BJ (cell line): ENCODE results near the gene RSPH4A. TPM values are rescaled to one million over a fixed set of nuclear protein-coding genes. Genes with fewer than 3 reads are reported as not detected.
"Not testable (repeated sequence)": the region's sequence is repeated elsewhere in the genome, so short reads cannot be mapped to it uniquely, and the experiment has no call there.

Experiments
- CTCF ChIA-PET: fragments of 350-600 bp; formaldehyde crosslinking; extraction: SDS; loops from one replicate; lab custom pipeline; 2021; ENCODE audit warnings: antibody characterized with exemption, inconsistent platforms; lab: Yijun Ruan, JAX
- POLR2A ChIA-PET: fragments of 300-600 bp; sonication (Branson Sonifier 250); formaldehyde crosslinking; extraction: SDS; loops from one replicate; lab custom pipeline; 2021; ENCODE audit warnings: antibody characterized with exemption; lab: Charles Lee
- DNase-seq: peaks from one replicate; pipeline ENCODE4 v3.0.0-alpha.2; 2011; ENCODE audit warnings: low read depth
- H3K27me3 ChIP-seq: 2 replicates; pipeline ENCODE4 v1.6.0; 2011; ENCODE audit warnings: low read length; ENCODE audit not compliant: control insufficient read depth, insufficient read depth
- H3K36me3 ChIP-seq: 2 replicates; pipeline ENCODE4 v1.5.1; 2011; ENCODE audit warnings: low read length; ENCODE audit not compliant: control insufficient read depth, insufficient read depth
- H3K4me3 ChIP-seq: 2 replicates; pipeline ENCODE4 v1.5.1; 2011; ENCODE audit warnings: low read depth, mild to moderate bottlenecking, control low read depth, low read length
- polyA plus RNA-seq: library from polyadenylated mRNA; depleted of rRNA; stranded (reverse); fragments of >200 nt; gene quantifications from 2 replicates; pipeline ENCODE4 v1.2.3, GENCODE V29; 2011
- TF ChIP-seq, protein P1 (sequence below): IDR thresholded peaks from 2 replicates; pipeline ENCODE4 v1.5.1; 2011; ENCODE audit warnings: low read depth, mild to moderate bottlenecking, control low read depth, inconsistent platforms, low read length, moderate library complexity; ENCODE audit not compliant: insufficient read depth

Gene RSPH4A
- polyA plus RNA-seq, 1 experiment: 0.09 TPM

DNA sequence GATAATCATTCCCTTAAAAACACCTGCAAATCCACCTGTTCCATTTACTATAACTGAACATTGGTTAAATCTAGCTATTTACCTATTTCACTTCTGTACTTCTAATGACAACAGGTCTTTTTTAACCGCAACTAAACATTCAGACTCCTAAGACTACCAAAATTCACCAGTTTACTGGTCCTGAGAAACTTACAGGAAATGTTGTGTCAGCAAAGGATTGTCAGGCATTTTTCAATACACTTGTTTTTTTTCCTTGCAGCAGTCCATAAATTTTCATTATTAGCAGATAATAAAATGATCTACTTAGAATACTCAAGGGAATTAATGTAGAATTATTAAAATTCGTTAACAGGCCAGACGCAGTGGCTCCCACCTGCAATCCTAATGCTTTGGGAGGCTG lies 47.0 kb downstream of the RSPH4A start:
- ChIA-PET POLR2A (no interaction called here), CTCF (no interaction called here)
- no peak for DNase-seq
- no peaks in the 10 kb centered on the region for H3K27me3 ChIP-seq
- H3K36me3 ChIP-seq: no peaks in the 10 kb centered on the region
- TF ChIP-seq, protein P1, sequence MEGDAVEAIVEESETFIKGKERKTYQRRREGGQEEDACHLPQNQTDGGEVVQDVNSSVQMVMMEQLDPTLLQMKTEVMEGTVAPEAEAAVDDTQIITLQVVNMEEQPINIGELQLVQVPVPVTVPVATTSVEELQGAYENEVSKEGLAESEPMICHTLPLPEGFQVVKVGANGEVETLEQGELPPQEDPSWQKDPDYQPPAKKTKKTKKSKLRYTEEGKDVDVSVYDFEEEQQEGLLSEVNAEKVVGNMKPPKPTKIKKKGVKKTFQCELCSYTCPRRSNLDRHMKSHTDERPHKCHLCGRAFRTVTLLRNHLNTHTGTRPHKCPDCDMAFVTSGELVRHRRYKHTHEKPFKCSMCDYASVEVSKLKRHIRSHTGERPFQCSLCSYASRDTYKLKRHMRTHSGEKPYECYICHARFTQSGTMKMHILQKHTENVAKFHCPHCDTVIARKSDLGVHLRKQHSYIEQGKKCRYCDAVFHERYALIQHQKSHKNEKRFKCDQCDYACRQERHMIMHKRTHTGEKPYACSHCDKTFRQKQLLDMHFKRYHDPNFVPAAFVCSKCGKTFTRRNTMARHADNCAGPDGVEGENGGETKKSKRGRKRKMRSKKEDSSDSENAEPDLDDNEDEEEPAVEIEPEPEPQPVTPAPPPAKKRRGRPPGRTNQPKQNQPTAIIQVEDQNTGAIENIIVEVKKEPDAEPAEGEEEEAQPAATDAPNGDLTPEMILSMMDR: no peak
- H3K4me3 ChIP-seq: no peak overlapping the region

DNA sequence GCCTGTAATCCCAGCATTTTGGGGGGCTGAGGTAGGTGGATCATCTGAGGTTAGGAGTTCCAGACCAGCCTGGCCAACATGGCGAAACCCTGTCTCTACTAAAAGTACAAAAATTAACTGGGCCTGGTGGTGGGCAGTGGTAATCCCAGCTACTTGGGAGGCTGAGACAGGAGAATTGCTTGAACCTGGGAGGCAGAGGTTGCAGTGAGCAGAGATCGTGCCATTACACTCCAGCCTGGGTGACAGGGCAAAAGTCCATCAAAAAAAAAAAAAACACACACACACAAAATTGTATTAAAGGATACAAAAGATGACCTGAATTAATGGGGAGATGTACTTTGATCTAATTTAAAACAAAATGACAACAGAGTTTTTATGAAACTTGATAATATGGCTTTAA lies 47.9 kb downstream of the RSPH4A start:
- H3K36me3 ChIP-seq, POLR2A ChIA-PET, H3K27me3 ChIP-seq, H3K4me3 ChIP-seq, DNase-seq, CTCF ChIA-PET: not testable (repeated sequence)

DNA sequence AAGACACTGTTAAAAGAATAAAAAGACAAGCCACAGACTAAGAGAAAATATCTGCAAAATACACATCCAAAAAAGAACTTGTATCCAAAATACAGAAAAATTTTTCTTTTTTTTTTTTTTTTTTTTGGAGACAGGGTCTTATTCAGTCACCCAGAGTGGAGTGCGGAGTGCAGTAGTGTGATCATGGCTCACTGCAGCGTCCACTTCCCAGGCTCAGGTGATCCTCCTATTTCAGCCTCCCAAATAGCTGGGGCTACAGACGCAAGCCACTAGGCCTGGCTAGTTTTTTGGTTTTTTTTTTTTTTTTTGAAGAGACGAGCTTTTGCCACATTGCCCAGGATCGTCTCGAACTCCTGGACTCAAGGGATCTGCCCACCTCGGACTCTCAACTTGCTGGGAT lies 49.2 kb downstream of the RSPH4A start:
- TF ChIP-seq, protein P1: no peak
- no peak overlapping the region for H3K4me3 ChIP-seq
- CTCF ChIA-PET: no interaction called here
- H3K36me3 ChIP-seq: no peaks in the 10 kb centered on the region
- POLR2A ChIA-PET: no interaction called here
- no peak for DNase-seq
- no peaks in the 10 kb centered on the region for H3K27me3 ChIP-seq

DNA sequence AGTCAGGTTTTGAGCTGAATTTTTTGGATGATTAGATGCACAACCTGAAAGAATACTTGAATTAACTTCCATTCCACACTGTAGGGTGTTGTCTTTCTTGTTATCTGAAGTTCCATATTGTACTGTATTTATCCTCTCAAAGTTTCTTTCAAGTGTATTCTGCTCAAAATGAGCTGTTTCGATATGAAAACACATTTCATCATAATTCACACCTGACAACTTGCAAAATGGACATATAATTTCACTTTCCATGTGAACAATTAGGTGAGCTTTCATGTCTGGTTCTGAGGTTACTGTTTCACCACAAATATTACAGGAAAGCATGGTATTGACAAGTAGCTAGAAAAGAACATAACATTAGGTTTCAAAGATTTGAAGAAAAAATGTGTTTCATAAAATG lies 50.6 kb downstream of the RSPH4A start:
- no peak overlapping the region for H3K4me3 ChIP-seq
- ChIA-PET POLR2A (no interaction called here), CTCF (interaction anchor here (1.4 kb wide), 1 partner anchor 126 kb away, joined by 3 read pairs; no protein-coding TSS in a partner anchor)
- no peak for DNase-seq
- TF ChIP-seq, protein P1: no peak
- H3K27me3 ChIP-seq: no peaks in the 10 kb centered on the region
- no peaks in the 10 kb centered on the region for H3K36me3 ChIP-seq

DNA sequence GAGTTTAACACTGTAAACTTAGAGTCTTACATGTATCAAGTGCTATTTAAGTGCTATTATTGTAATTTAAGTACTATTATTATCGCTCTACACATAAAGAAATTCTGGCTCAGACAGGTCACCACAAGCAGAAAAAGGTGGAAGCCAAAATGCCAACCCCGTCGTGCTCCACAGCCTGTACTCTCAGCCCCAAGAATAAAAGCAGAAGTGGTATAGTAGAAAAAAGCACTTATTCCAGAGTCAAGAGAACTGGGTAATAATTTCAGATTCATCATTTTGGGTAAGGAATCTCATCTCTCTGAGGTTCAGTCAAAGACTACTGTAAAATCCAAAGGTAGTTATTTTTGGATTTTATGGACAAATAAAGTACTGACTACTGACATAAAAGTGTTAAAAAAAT lies 51.3 kb downstream of the RSPH4A start:
- Histone ChIP-seq H3K4me3 (peak overlapping the region; percentile 86), H3K36me3 (no peaks in the 10 kb centered on the region), H3K27me3 (peaks cover 2% of the 10 kb centered on the region; the same call in 1 of the 2 replicates)
- ChIA-PET POLR2A (no interaction called here), CTCF (interaction anchor here (1.4 kb wide), 1 partner anchor 126 kb away, joined by 3 read pairs; no protein-coding TSS in a partner anchor)
- TF ChIP-seq, protein P1: no peak
- no peak for DNase-seq

DNA sequence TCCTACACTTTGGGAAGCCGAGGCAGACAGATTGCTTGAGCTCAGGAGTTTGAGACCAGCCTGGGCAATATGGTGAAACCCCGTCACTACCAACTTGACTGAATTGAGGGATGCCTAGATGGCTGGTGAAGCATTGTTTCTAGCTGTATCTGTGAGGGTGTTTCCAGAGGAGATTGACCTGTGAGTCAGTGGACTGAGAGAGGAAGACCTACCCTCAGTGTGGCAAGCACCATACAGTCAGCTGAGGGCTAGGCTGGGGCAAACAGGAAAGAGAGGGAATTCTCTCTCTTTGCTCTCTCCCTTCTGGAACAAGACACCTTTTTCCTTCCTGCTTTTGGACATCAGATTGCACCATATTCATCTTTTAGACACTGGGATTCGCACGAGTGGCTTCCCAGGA lies 56.0 kb downstream of the RSPH4A start:
- ChIA-PET POLR2A (no interaction called here), CTCF (no interaction called here)
- no peak overlapping the region for H3K4me3 ChIP-seq
- DNase-seq: no peak
- H3K27me3 ChIP-seq: peaks cover 2% of the 10 kb centered on the region; the same call in 1 of the 2 replicates
- TF ChIP-seq, protein P1: no peak
- H3K36me3 ChIP-seq: no peaks in the 10 kb centered on the region
